ENCODE measurements around the gene PBX1. TPM values are rescaled to one million over a fixed set of nuclear protein-coding genes. Genes with fewer than 3 reads are reported as not detected.
A peak's percentile ranks its signal among the peaks of the same experiment; 100 is the strongest.

PBX1 gene
- total RNA-seq, 1 experiment from 2014 or later, result 102 TPM

- TF ChIP-seq ZNF416 (CRISPR knock-in tag; IDR thresholded peaks at IDR 0.05) (no peak), STAT6 (CRISPR knock-in tag; conservative IDR thresholded peaks at IDR 0.05; ENCODE audit: low read depth) (no peak), FOXP4 (CRISPR knock-in tag; IDR thresholded peaks at IDR 0.05) (no peak), E2F1 (CRISPR knock-in tag; IDR thresholded peaks at IDR 0.05) (no peak), RELA (CRISPR knock-in tag; IDR thresholded peaks at IDR 0.05; ENCODE audit: borderline replicate concordance) (no peak), JAZF1 (CRISPR knock-in tag; IDR thresholded peaks at IDR 0.05) (no peak), SMAD4 (CRISPR knock-in tag; IDR thresholded peaks at IDR 0.05) (no peak), HMGA2 (CRISPR knock-in tag; IDR thresholded peaks at IDR 0.05) (no peak), USF2 (CRISPR knock-in tag; IDR thresholded peaks at IDR 0.05) (no peak), TEAD4 (CRISPR knock-in tag; IDR thresholded peaks at IDR 0.05) (no peak), AR (CRISPR knock-in tag; IDR thresholded peaks at IDR 0.05) (no peak)
Observed at GRCh38 chr1:164695956-164696665, 137.1 kb downstream of the PBX1 start (continued).

GRCh38 chr1:164699815-164700491, 141.0 kb downstream of the PBX1 start:
- Mint-ChIP-seq H3K4me1 (peaks cover 64% of the 10 kb centered on the region), H3K27ac (peak overlapping the region; percentile 68; the same call in 1 of the 2 replicates), H3K4me3 (no peak overlapping the region), H3K27me3 (ENCODE audit: low read depth) (no peaks in the 10 kb centered on the region), H3K36me3 (no peaks in the 10 kb centered on the region), H3K9me3 (no peaks in the 10 kb centered on the region)
- ChIA-PET CTCF (interaction anchor here (1.8 kb wide), 1 partner anchor 75 kb away, joined by 4 read pairs; no protein-coding TSS in a partner anchor), POLR2A (no interaction called here)
- ATAC-seq (no peak), DNase-seq (ENCODE audit: low spot score) (no peak)
- no peak for TF ChIP-seq CREM (CRISPR knock-in tag; IDR thresholded peaks at IDR 0.05)
- TF ChIP-seq IRF1 (CRISPR knock-in tag; IDR thresholded peaks at IDR 0.05), result no peak
- TF ChIP-seq ZMAT4 (CRISPR knock-in tag; IDR thresholded peaks at IDR 0.05), result no peak
- TF ChIP-seq TEAD4 (CRISPR knock-in tag; IDR thresholded peaks at IDR 0.05), result no peak
- no peak for TF ChIP-seq JUN (CRISPR knock-in tag; IDR thresholded peaks at IDR 0.05)
- TF ChIP-seq ZNF232 (CRISPR knock-in tag; IDR thresholded peaks at IDR 0.05), result no peak
- TF ChIP-seq TEAD1 (CRISPR knock-in tag; IDR thresholded peaks at IDR 0.05), result no peak
- TF ChIP-seq ZNF263 (CRISPR knock-in tag; IDR thresholded peaks at IDR 0.05; ENCODE audit: low read depth), result no peak
- no peak for TF ChIP-seq NFYB (CRISPR knock-in tag; conservative IDR thresholded peaks at IDR 0.05; ENCODE audit: low read depth)
- no peak for TF ChIP-seq HMGA2 (CRISPR knock-in tag; IDR thresholded peaks at IDR 0.05)
- TF ChIP-seq ZNF423 (CRISPR knock-in tag; IDR thresholded peaks at IDR 0.05), result no peak
- TF ChIP-seq ZNF671 (CRISPR knock-in tag; IDR thresholded peaks at IDR 0.05), result no peak
- TF ChIP-seq ATF6 (CRISPR knock-in tag; IDR thresholded peaks at IDR 0.05), result no peak
- TF ChIP-seq SMAD4 (CRISPR knock-in tag; IDR thresholded peaks at IDR 0.05), result no peak
- no peak for TF ChIP-seq TP53 (CRISPR knock-in tag; IDR thresholded peaks at IDR 0.05)
